ACC112 (cell line): ENCODE measurements around the gene CBFA2T2.

Source experiments
- H2AFZ ChIP-seq: fragments of 200-600 bp; sonication (generic); one replicate; pipeline ENCODE4 v1.6.0; 2017; ENCODE audit warnings: antibody characterized with exemption, low read length; ENCODE audit not compliant: unreplicated experiment
- H3K27ac ChIP-seq: fragments of 200-600 bp; sonication (generic); 2 replicates; pipeline ENCODE4 v1.5.1; 2014; ENCODE audit warnings: low read depth, mild to moderate bottlenecking, antibody characterized with exemption, low read length, moderate library complexity
- H3K27me3 ChIP-seq: fragments of 200-600 bp; sonication (generic); 2 replicates; pipeline ENCODE4 v1.6.1; 2014; ENCODE audit warnings: mild to moderate bottlenecking, antibody characterized with exemption, low read length, moderate library complexity, mixed read lengths; ENCODE audit not compliant: insufficient read depth
- H3K36me3 ChIP-seq: fragments of 200-600 bp; sonication (generic); 2 replicates; pipeline ENCODE4 v1.6.1; 2016; ENCODE audit warnings: mild to moderate bottlenecking, antibody characterized with exemption, low read length, moderate library complexity, mixed read lengths; ENCODE audit not compliant: insufficient read depth
- H3K4me1 ChIP-seq: fragments of 200-600 bp; sonication (generic); one replicate; pipeline ENCODE4 v1.6.1; 2016; ENCODE audit warnings: low read length, mixed read lengths; ENCODE audit not compliant: insufficient read depth, unreplicated experiment, control insufficient read depth
- H3K4me3 ChIP-seq: fragments of 200-600 bp; sonication (generic); 2 replicates; pipeline ENCODE4 v1.5.1; 2014; ENCODE audit warnings: mild to moderate bottlenecking, low read depth, low read length
- H3K79me2 ChIP-seq: fragments of 200-600 bp; sonication (generic); one replicate; pipeline ENCODE4 v1.6.0; 2016; ENCODE audit warnings: low read length; ENCODE audit not compliant: control insufficient read depth, unreplicated experiment, insufficient read depth

The CBFA2T2 gene

GRCh38 chr20:33669224-33669623, 179.3 kb downstream of the CBFA2T2 start:
- no peak overlapping the region for H3K4me3 ChIP-seq
- no peaks in the 10 kb centered on the region for H3K36me3 ChIP-seq
- H2AFZ ChIP-seq: no peak overlapping the region
- no peaks in the 10 kb centered on the region for H3K27me3 ChIP-seq
- peaks cover 13% of the 10 kb centered on the region for H3K79me2 ChIP-seq
- H3K27ac ChIP-seq: no peak overlapping the region
- peaks cover 23% of the 10 kb centered on the region for H3K4me1 ChIP-seq

GRCh38 chr20:33669873-33670640, 180.2 kb downstream of the CBFA2T2 start:
- Histone ChIP-seq H3K4me3 (no peak overlapping the region), H3K79me2 (peaks cover 13% of the 10 kb centered on the region), H2AFZ (no peak overlapping the region), H3K27me3 (no peaks in the 10 kb centered on the region), H3K27ac (no peak overlapping the region), H3K4me1 (peaks cover 26% of the 10 kb centered on the region), H3K36me3 (no peaks in the 10 kb centered on the region)

- H3K27me3 ChIP-seq: no peaks in the 10 kb centered on the region
- H2AFZ ChIP-seq: no peak overlapping the region
- H3K27ac ChIP-seq: no peak overlapping the region
- H3K36me3 ChIP-seq: no peaks in the 10 kb centered on the region
- H3K79me2 ChIP-seq: peaks cover 13% of the 10 kb centered on the region
- H3K4me3 ChIP-seq: no peak overlapping the region
- H3K4me1 ChIP-seq: peaks cover 32% of the 10 kb centered on the region
Measured at GRCh38 chr20:33670715-33671499, 181.0 kb downstream of the CBFA2T2 start.

- Histone ChIP-seq H3K27ac (no peak overlapping the region), H3K4me3 (no peak overlapping the region), H3K79me2 (peaks cover 13% of the 10 kb centered on the region), H3K27me3 (no peaks in the 10 kb centered on the region), H3K4me1 (peaks cover 26% of the 10 kb centered on the region), H3K36me3 (no peaks in the 10 kb centered on the region), H2AFZ (no peak overlapping the region)
Measured at GRCh38 chr20:33671573-33672288, 181.8 kb downstream of the CBFA2T2 start.

GRCh38 chr20:33672426-33673113, 182.7 kb downstream of the CBFA2T2 start:
- Histone ChIP-seq H3K4me1 (peaks cover 26% of the 10 kb centered on the region), H3K27ac (no peak overlapping the region), H3K36me3 (0 out of 2 replicates have a peak, but pooled peaks cover 5% of the 10 kb centered on the region), H3K27me3 (no peaks in the 10 kb centered on the region), H3K4me3 (peak overlapping the region; percentile 88), H3K79me2 (peaks cover 13% of the 10 kb centered on the region), H2AFZ (no peak overlapping the region)

- H3K36me3 ChIP-seq: 0 out of 2 replicates have a peak, but pooled peaks cover 8% of the 10 kb centered on the region
- no peak overlapping the region for H2AFZ ChIP-seq
- peaks cover 13% of the 10 kb centered on the region for H3K79me2 ChIP-seq
- H3K27me3 ChIP-seq: no peaks in the 10 kb centered on the region
- peak overlapping the region; percentile 88 for H3K4me3 ChIP-seq
- H3K4me1 ChIP-seq: peaks cover 25% of the 10 kb centered on the region
- no peak overlapping the region for H3K27ac ChIP-seq
Measured at GRCh38 chr20:33673114-33673409, 183.2 kb downstream of the CBFA2T2 start.

GRCh38 chr20:33673410-33674293, 183.8 kb downstream of the CBFA2T2 start:
- Histone ChIP-seq H3K36me3 (0 out of 2 replicates have a peak, but pooled peaks cover 8% of the 10 kb centered on the region), H3K27me3 (no peaks in the 10 kb centered on the region), H3K4me1 (peaks cover 22% of the 10 kb centered on the region), H2AFZ (no peak overlapping the region), H3K27ac (0 out of 2 replicates have a peak overlapping the region, but pooled peaks have one; percentile 2), H3K79me2 (peaks cover 13% of the 10 kb centered on the region), H3K4me3 (peak overlapping the region; percentile 88)

GRCh38 chr20:33674294-33675135, 184.6 kb downstream of the CBFA2T2 start, which contains the start of gene NECAB3:
Gene NECAB3 (minus strand): TSS chr20:33674428. CDS start chr20:33674352, 76 bp downstream.
- Histone ChIP-seq H3K36me3 (0 out of 2 replicates have a peak, but pooled peaks cover 8% of the 10 kb centered on the region), H2AFZ (peak within 1 kb of the TSS; percentile 97), H3K4me3 (peak within 1 kb of the TSS; percentile 88), H3K79me2 (peaks cover 13% of the 10 kb centered on the region), H3K27me3 (no peaks in the 10 kb centered on the region), H3K4me1 (peaks cover 22% of the 10 kb centered on the region), H3K27ac (peak within 1 kb of the TSS; percentile 44)
